Body of pancreas (tissue), 4 donors: Measurements from ENCODE around the gene TAF8. TPM values are rescaled to one million over a fixed set of nuclear protein-coding genes. Genes with fewer than 3 reads are reported as not detected.

Experiments used
- ATAC-seq: fragments of 150-250 bp; one replicate; pipeline ENCODE4 v1.9.1; 2016
- DNase-seq, 4 donors: peaks; one replicate each; pipeline ENCODE4 v3.0.0-alpha.2; 2019
- H3K27ac ChIP-seq, 4 donors: fragments of 200-600 bp; sonication (generic); 1 replicate in 3 of 4; 2 replicates in 1 of 4; pipeline versions ENCODE4 v1.5.1 to v1.6.1; 2016 to 2019; ENCODE audit warnings: mild to moderate bottlenecking in 1 of 4, mixed read lengths in 1 of 4, moderate library complexity in 1 of 4
- H3K27me3 ChIP-seq, 2 donors: fragments of 200-600 bp; sonication (generic); one replicate each; pipeline ENCODE4 v1.6.0; 2016; ENCODE audit warnings: mild to moderate bottlenecking in 1 of 2
- H3K36me3 ChIP-seq, 2 donors: fragments of 200-600 bp; sonication (generic); replicated peaks in 1 of 2; 2 replicates each; pipeline ENCODE4 v1.5.1; 2016; ENCODE audit warnings: low read depth in 2 of 2; ENCODE audit not compliant: insufficient read depth in 1 of 2
- H3K4me1 ChIP-seq: fragments of 200-600 bp; sonication (generic); one replicate; pipeline ENCODE4 v1.6.0; 2016
- H3K4me3 ChIP-seq, 2 donors: fragments of 200-600 bp; sonication (generic); 1 replicate in 1 of 2; 2 replicates in 1 of 2; pipeline ENCODE4 v1.5.1; 2016 to 2019
- H3K9me3 ChIP-seq, 3 donors: fragments of 200-600 bp; sonication (generic); 1 replicate in 2 of 3; 2 replicates in 1 of 3; pipeline ENCODE4 v1.5.1; 2016
- CTCF ChIP-seq, 7 experiments: fragments of 450-650 bp in 4 of 7; fragments of 200-600 bp in 3 of 7; sonication (generic) in 3 of 7; IDR thresholded peaks; one replicate each; pipeline ENCODE4 v1.5.1; 2016 to 2019; ENCODE audit warnings: antibody characterized with exemption in 7 of 7
- POLR2A ChIP-seq, 3 donors: fragments of 450-650 bp; IDR thresholded peaks; one replicate each; pipeline ENCODE4 v1.6.1; 2016; ENCODE audit warnings: antibody characterized with exemption in 3 of 3, mild to moderate bottlenecking in 2 of 3
- WGBS, 2 donors: methylation state at CpG; one replicate each; pipeline ENCODE4 v1.1.5; 2017; 5-methylcytosine and 5-hydroxymethylcytosine counted together
- intact Hi-C: fragments of 100-400 bp; cut with DNase I; formaldehyde crosslinking; loops from one replicate; pipeline ENCODE4 v1.15.1; 2023
- total RNA-seq, 2 donors: library from RNA; depleted of rRNA; stranded (reverse); fragments of >200 nt; gene quantifications; one replicate each; pipeline ENCODE4 v1.1.0, GENCODE V29; 2016

The TAF8 gene
- total RNA-seq, 2 donors from 2014 or later: 7.6 to 18.2 TPM

GRCh38 chr6:42028234-42029061 lies 21.9 kb upstream of the TAF8 start:
- Histone ChIP-seq H3K36me3 (no peaks in the 10 kb centered on the region), H3K27me3 (no peaks in the 10 kb centered on the region), H3K4me3 (no peak overlapping the region), H3K27ac (no peak overlapping the region), H3K4me1 (no peaks in the 10 kb centered on the region), H3K9me3 (no peaks in the 10 kb centered on the region)
- TF ChIP-seq CTCF (IDR thresholded peaks at IDR 0.05) (no peak), POLR2A (IDR thresholded peaks at IDR 0.05) (no peak)
- 66 to 73% methylated on average over 10 to 17 of the region's 17 CpGs for WGBS, 2 donors
- DNase-seq (no peak), ATAC-seq (no peak)
- intact Hi-C loops: no loop called here

GRCh38 chr6:42029062-42029685 lies 21.1 kb upstream of the TAF8 start:
- no peak for ATAC-seq
- Histone ChIP-seq H3K4me1 (no peaks in the 10 kb centered on the region), H3K27ac (no peak overlapping the region), H3K9me3 (no peaks in the 10 kb centered on the region), H3K27me3 (no peaks in the 10 kb centered on the region), H3K36me3 (no peaks in the 10 kb centered on the region), H3K4me3 (no peak overlapping the region)
- intact Hi-C loops: no loop called here
- no peak for TF ChIP-seq POLR2A (IDR thresholded peaks at IDR 0.05)
- no peak for TF ChIP-seq CTCF (IDR thresholded peaks at IDR 0.05)
- WGBS, 2 donors: 73 to 89% methylated on average over 6 of the region's 6 CpGs
- no peak for DNase-seq

GRCh38 chr6:42029881-42030280 lies 20.4 kb upstream of the TAF8 start:
- Histone ChIP-seq H3K9me3 (no peaks in the 10 kb centered on the region), H3K27me3 (no peaks in the 10 kb centered on the region), H3K27ac (no peak overlapping the region), H3K4me1 (no peaks in the 10 kb centered on the region), H3K36me3 (no peaks in the 10 kb centered on the region), H3K4me3 (no peak overlapping the region)
- DNase-seq (no peak), ATAC-seq (no peak)
- TF ChIP-seq CTCF (IDR thresholded peaks at IDR 0.05) (no peak), POLR2A (IDR thresholded peaks at IDR 0.05) (no peak)
- WGBS, 2 donors: 64 to 100% methylated on average over 1 to 3 of the region's 3 CpGs
- intact Hi-C loops: loop anchor here (5.0 kb wide), 1 partner anchor 253 kb away; the partner anchor contains the start of gene FRS3

GRCh38 chr6:42030585-42031506 lies 19.5 kb upstream of the TAF8 start:
- Histone ChIP-seq H3K4me3 (no peak overlapping the region), H3K27ac (no peak overlapping the region), H3K27me3 (no peaks in the 10 kb centered on the region), H3K9me3 (no peaks in the 10 kb centered on the region), H3K36me3 (no peaks in the 10 kb centered on the region), H3K4me1 (no peaks in the 10 kb centered on the region)
- intact Hi-C loops: loop anchor here (5.0 kb wide), 1 partner anchor 254 kb away; the partner anchor contains the start of gene FRS3
- DNase-seq: no peak
- WGBS, 2 donors: 64 to 73% methylated on average over 12 to 14 of the region's 14 CpGs
- ATAC-seq: no peak
- TF ChIP-seq CTCF (IDR thresholded peaks at IDR 0.05): no peak
